ENCODE results near the gene CCS. TPM values are rescaled to one million over a fixed set of nuclear protein-coding genes. Genes with fewer than 3 reads are reported as not detected.

The CCS gene
- total and polyA plus RNA-seq, 9 of the 15 experiments (the other 6 are each of a cell fraction or from before 2014, with no cell fraction given), result 1.1 to 46.6 (median 26.8) TPM

- no peak for TF ChIP-seq ZBTB11 (CRISPR knock-in tag; IDR thresholded peaks at IDR 0.05)
- TF ChIP-seq ATF3 (IDR thresholded peaks at IDR 0.05), result peak; percentile 63
- no peak for TF ChIP-seq ATF3 (CRISPR knock-in tag; conservative IDR thresholded peaks at IDR 0.05)
- TF ChIP-seq CBFA2T3 (IDR thresholded peaks at IDR 0.05), result peak; percentile 84
- TF ChIP-seq TAF7 (tag; IDR thresholded peaks at IDR 0.05), result no peak
- TF ChIP-seq DEAF1 (CRISPR knock-in tag; IDR thresholded peaks at IDR 0.05), result no peak
- TF ChIP-seq CHD4 (IDR thresholded peaks at IDR 0.05; ENCODE audit: insufficient read depth, insufficient replicate concordance, low read depth, low read length, poor library complexity, severe bottlenecking), result no peak
- TF ChIP-seq RFX7 (CRISPR knock-in tag; IDR thresholded peaks at IDR 0.05), result no peak
- TF ChIP-seq SMARCA4 (IDR thresholded peaks at IDR 0.05), result peak; percentile 82
- no peak for TF ChIP-seq SAFB2 (IDR thresholded peaks at IDR 0.05; ENCODE audit: borderline replicate concordance, low read depth, low read length, severe bottlenecking)
- TF ChIP-seq AFF4 (CRISPR knock-in tag; IDR thresholded peaks at IDR 0.05), result no peak
- TF ChIP-seq LCOR (CRISPR knock-in tag; IDR thresholded peaks at IDR 0.05), result no peak
- no peak for TF ChIP-seq KDM5B (IDR thresholded peaks at IDR 0.05; ENCODE audit: insufficient replicate concordance, low read depth, low read length)
- no peak for TF ChIP-seq ASH1L (IDR thresholded peaks at IDR 0.05; ENCODE audit: borderline replicate concordance, low read depth, partially characterized antibody)
- TF ChIP-seq RBM14 (IDR thresholded peaks at IDR 0.05; ENCODE audit: borderline replicate concordance, insufficient read depth, low read depth, low read length), result no peak
- TF ChIP-seq STAT5B (CRISPR knock-in tag; IDR thresholded peaks at IDR 0.05), result no peak
- no peak for TF ChIP-seq ZNF197 (CRISPR knock-in tag; IDR thresholded peaks at IDR 0.05; ENCODE audit: low read depth)
- peak; percentile 37 for TF ChIP-seq DACH1 (IDR thresholded peaks at IDR 0.05; ENCODE audit: partially characterized antibody)
Measured at GRCh38 chr11:66653123-66653522, 60.1 kb downstream of the CCS start (continued).
